ENCODE data around the gene NISCH. TPM values are rescaled to one million over a fixed set of nuclear protein-coding genes. Genes with fewer than 3 reads are reported as not detected.

Gene NISCH
- total and polyA plus RNA-seq, 2 donors (not counting 1 experiment from before 2014, with no cell fraction given) = 31.1 to 69.9 TPM

GRCh38 chr3:52487050-52487787 lies 31.8 kb downstream of the NISCH start:
- Histone ChIP-seq H3K36me3 (ENCODE audit: control insufficient read depth, insufficient read depth, low read length) (peaks cover 60% of the 10 kb centered on the region), H2AFZ (ENCODE audit: low read length) (no peak overlapping the region), H3K27ac (ENCODE audit: insufficient read depth, low read length) (no peak overlapping the region), H3K4me2 (ENCODE audit: extremely low read depth, insufficient read depth, low read length) (no peak overlapping the region), H3K4me1 (ENCODE audit: control insufficient read depth, extremely low read depth, insufficient read depth, low read length) (peaks cover 20% of the 10 kb centered on the region), H3K4me3 (replicated peaks in 1 of 4; ENCODE audit: control extremely low read depth in 1 of 4, insufficient read depth in 1 of 4, low read depth in 3 of 4, low read length in 4 of 4) (no peak overlapping the region), H3K27me3 (ENCODE audit: control insufficient read depth, insufficient read depth, low read length) (no peaks in the 10 kb centered on the region), H4K20me1 (ENCODE audit: control insufficient read depth, extremely low read depth, insufficient read depth, low read length) (no peaks in the 10 kb centered on the region), H3K9me3 (ENCODE audit: control insufficient read depth, insufficient read depth, low read depth, low read length) (no peaks in the 10 kb centered on the region), H3K79me2 (ENCODE audit: control insufficient read depth, insufficient read depth, low read length) (no peaks in the 10 kb centered on the region), H3K9ac (ENCODE audit: insufficient read depth, low read length) (no peak overlapping the region)
- DNase-seq (ENCODE audit: low read depth in 2 of 2) = no peak
- no peak for TF ChIP-seq EZH2 (IDR thresholded peaks at IDR 0.05; ENCODE audit: low read length, missing control alignments)
- TF ChIP-seq CTCF (conservative IDR thresholded peaks at IDR 0.05 in 1 of 2, IDR thresholded peaks at IDR 0.05 in 1 of 2; ENCODE audit: low read depth in 1 of 2, low read length in 2 of 2) = no peak

DNA sequence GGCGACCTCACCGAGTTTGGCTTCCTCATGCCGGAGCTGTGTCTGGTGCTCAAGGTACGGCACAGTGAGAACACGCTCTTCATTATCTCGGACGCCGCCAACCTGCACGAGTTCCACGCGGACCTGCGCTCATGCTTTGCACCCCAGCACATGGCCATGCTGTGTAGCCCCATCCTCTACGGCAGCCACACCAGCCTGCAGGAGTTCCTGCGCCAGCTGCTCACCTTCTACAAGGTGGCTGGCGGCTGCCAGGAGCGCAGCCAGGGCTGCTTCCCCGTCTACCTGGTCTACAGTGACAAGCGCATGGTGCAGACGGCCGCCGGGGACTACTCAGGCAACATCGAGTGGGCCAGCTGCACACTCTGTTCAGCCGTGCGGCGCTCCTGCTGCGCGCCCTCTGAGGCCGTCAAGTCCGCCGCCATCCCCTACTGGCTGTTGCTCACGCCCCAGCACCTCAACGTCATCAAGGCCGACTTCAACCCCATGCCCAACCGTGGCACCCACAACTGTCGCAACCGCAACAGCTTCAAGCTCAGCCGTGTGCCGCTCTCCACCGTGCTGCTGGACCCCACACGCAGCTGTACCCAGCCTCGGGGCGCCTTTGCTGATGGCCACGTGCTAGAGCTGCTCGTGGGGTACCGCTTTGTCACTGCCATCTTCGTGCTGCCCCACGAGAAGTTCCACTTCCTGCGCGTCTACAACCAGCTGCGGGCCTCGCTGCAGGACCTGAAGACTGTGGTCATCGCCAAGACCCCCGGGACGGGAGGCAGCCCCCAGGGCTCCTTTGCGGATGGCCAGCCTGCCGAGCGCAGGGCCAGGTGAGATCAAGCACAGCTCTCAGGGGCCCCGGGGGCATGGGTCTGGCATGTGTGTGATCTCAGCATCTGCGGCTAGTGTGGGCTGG lies 32.6 kb downstream of the NISCH start:
- TF ChIP-seq EZH2 (IDR thresholded peaks at IDR 0.05; ENCODE audit: low read length, missing control alignments) (no peak), CTCF (conservative IDR thresholded peaks at IDR 0.05 in 1 of 2, IDR thresholded peaks at IDR 0.05 in 1 of 2; ENCODE audit: low read depth in 1 of 2, low read length in 2 of 2) (no peak)
- no peaks in the 10 kb centered on the region for H4K20me1 ChIP-seq (ENCODE audit: control insufficient read depth, extremely low read depth, insufficient read depth, low read length)
- H3K79me2 ChIP-seq (ENCODE audit: control insufficient read depth, insufficient read depth, low read length) = no peaks in the 10 kb centered on the region
- H3K9me3 ChIP-seq (ENCODE audit: control insufficient read depth, insufficient read depth, low read depth, low read length) = no peaks in the 10 kb centered on the region
- H3K36me3 ChIP-seq (ENCODE audit: control insufficient read depth, insufficient read depth, low read length) = peaks cover 59% of the 10 kb centered on the region
- H3K4me3 ChIP-seq (replicated peaks in 1 of 4; ENCODE audit: control extremely low read depth in 1 of 4, insufficient read depth in 1 of 4, low read depth in 3 of 4, low read length in 4 of 4) = no peak overlapping the region
- peaks cover 16% of the 10 kb centered on the region for H3K4me1 ChIP-seq (ENCODE audit: control insufficient read depth, extremely low read depth, insufficient read depth, low read length)
- H3K27ac ChIP-seq (ENCODE audit: insufficient read depth, low read length) = no peak overlapping the region
- no peak overlapping the region for H2AFZ ChIP-seq (ENCODE audit: low read length)
- no peak for DNase-seq (ENCODE audit: low read depth in 2 of 2)
- H3K9ac ChIP-seq (ENCODE audit: insufficient read depth, low read length) = no peak overlapping the region
- H3K27me3 ChIP-seq (ENCODE audit: control insufficient read depth, insufficient read depth, low read length) = no peaks in the 10 kb centered on the region
- H3K4me2 ChIP-seq (ENCODE audit: extremely low read depth, insufficient read depth, low read length) = no peak overlapping the region

DNA sequence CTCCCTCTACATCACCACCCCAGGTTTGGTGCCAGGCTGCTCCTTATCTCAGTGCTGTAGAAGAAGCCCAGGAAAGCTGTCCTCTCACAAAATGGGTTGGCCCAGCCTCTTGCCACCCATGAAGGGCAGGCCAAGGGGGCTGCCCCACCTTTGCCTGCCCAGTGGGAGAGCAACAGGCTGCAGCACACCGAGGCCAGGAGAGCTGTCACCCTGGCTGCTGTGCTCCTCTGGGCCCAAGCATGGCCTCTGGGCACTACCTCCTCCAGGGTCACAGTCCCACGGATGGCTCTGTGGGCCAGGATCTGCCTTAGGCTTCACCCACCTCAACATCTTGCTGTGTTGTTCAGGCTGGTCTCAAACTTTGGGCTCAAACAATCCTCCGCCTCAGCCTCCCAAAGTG lies 33.3 kb downstream of the NISCH start:
- Histone ChIP-seq H3K4me3 (replicated peaks in 1 of 4; ENCODE audit: control extremely low read depth in 1 of 4, insufficient read depth in 1 of 4, low read depth in 3 of 4, low read length in 4 of 4) (no peak overlapping the region), H3K27me3 (ENCODE audit: control insufficient read depth, insufficient read depth, low read length) (no peaks in the 10 kb centered on the region), H2AFZ (ENCODE audit: low read length) (no peak overlapping the region), H4K20me1 (ENCODE audit: control insufficient read depth, extremely low read depth, insufficient read depth, low read length) (no peaks in the 10 kb centered on the region), H3K27ac (ENCODE audit: insufficient read depth, low read length) (no peak overlapping the region), H3K9me3 (ENCODE audit: control insufficient read depth, insufficient read depth, low read depth, low read length) (no peaks in the 10 kb centered on the region), H3K9ac (ENCODE audit: insufficient read depth, low read length) (no peak overlapping the region), H3K36me3 (ENCODE audit: control insufficient read depth, insufficient read depth, low read length) (peaks cover 59% of the 10 kb centered on the region), H3K4me2 (ENCODE audit: extremely low read depth, insufficient read depth, low read length) (no peak overlapping the region), H3K4me1 (ENCODE audit: control insufficient read depth, extremely low read depth, insufficient read depth, low read length) (peaks cover 9% of the 10 kb centered on the region), H3K79me2 (ENCODE audit: control insufficient read depth, insufficient read depth, low read length) (no peaks in the 10 kb centered on the region)
- TF ChIP-seq EZH2 (IDR thresholded peaks at IDR 0.05; ENCODE audit: low read length, missing control alignments) = no peak
- no peak for TF ChIP-seq CTCF (conservative IDR thresholded peaks at IDR 0.05 in 1 of 2, IDR thresholded peaks at IDR 0.05 in 1 of 2; ENCODE audit: low read depth in 1 of 2, low read length in 2 of 2)
- DNase-seq (ENCODE audit: low read depth in 2 of 2) = no peak
